ENCODE results near the gene MARCKSL1.

MARCKSL1 gene

DNA sequence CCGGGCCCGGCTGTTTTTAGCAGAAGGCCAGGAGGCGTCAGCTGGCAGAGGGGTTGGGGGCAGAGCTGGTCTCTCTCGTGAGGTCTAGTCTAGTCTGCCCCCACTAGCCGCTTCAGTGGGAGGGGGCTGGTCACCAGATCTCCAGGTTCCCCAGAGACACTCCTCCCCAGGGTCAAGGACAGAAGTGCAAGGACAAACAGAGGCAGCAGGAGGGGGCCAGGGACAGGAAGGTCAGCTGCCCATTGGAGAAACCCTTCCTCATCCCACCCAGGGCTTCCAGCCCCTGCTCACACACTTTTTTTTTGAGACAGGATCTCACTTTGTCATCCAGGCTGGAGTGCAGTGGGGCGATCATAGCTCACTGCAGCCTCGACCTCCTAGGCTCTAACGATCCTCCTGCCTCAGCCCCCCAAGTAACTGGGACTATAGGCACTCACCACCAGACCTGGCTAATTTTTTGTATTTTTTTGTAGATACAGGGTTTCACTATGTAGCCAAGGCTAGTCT is 16.3 kb upstream of the MARCKSL1 start:
- no peak for DNase-seq

DNA sequence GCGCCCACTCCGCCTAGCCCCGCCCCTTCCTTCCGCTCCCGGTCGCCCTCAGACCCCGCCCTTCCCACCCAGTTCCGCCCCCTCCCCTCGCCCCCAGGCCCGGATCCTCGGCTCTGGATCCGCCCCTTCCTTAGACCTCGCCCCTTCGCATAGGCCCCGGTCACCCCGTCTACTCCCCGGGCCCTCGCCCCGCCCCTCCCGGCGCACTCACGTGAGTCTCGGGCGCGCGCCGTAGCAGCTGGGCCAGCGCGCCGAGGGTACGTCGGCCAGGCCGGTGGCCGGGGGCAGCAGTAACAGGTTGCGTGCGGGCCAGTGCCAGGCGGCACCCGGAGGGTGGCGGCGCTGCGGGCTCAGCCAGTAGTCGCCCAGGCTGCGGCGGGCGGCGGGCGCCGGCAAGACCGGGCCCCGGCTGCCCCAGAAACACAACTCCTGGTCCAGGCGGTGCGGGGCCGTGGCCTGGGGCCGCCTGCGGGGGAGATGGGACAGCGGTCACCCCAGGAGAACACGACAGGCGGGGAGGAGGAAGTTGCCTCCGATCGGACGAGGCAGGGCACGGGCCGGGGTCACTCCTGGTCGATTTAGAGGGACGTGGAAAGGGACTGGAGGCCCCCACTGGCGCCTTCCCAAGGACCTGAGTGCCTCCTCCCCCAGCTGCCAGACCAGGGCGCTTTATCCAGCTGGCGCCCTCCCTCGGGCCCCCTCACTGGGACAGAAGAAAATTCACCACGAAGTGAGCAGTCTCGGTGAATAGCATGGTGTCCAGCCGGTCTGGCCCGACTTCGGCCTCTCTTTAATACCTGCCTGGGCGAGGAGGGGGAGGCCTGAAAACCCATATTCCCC is 15.6 kb upstream of the MARCKSL1 start:
- DNase-seq: peak; percentile 67

DNA sequence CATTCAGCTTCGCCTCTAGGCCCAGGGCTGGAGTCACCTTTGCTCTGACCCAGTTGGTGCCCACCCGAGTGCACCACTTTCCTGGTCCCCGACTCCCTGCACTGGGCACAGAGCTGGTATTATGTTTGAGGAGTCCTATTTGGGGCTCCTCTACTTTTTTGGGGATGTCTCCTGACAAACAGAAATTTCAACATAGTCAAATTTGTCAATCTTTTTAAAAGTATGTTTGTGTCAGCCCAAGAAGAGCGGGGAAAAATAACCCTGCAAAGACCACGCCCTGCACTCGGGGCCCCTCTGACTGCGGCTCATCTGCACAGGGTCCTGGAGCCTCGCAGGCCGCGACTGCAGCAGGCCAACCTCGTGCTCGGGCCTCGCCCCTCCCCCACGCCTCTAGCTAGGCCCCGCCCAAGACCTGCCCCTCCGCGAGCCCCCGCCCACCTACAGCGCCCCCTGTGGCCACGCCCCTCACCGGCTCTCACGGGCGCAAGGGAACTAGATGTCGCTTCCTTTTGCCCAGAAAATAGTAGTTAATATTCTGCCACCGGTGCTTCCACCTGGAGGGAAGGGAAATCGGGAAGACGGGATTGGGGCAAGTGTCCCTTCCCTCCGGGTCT is 14.9 kb upstream of the MARCKSL1 start:
- no peak for DNase-seq

DNA sequence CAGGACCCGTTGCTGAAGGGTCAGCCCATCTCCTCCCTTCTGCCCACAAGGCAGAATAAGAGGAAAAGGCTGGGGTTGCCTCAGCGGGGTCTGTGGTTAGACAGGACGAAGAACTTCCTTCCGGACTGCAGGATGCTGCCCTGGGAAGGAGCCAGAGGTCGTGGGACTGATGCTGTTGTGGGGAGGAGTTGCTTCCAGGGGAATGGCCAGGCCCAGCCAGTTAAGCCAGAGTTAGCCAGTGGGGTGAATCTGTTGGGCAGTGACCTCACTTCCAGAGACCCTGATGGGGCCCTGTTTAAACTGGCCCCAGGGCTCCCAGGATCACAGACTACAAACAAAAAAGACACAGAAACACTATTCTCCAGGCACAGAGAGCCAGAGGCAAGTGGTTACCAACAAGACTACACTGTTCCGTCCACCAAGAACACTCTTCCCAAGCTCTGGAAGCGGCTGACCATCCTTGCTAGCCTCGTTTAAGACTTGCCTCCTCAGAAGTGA is 13.2 kb upstream of the MARCKSL1 start:
- no peak for DNase-seq

DNA sequence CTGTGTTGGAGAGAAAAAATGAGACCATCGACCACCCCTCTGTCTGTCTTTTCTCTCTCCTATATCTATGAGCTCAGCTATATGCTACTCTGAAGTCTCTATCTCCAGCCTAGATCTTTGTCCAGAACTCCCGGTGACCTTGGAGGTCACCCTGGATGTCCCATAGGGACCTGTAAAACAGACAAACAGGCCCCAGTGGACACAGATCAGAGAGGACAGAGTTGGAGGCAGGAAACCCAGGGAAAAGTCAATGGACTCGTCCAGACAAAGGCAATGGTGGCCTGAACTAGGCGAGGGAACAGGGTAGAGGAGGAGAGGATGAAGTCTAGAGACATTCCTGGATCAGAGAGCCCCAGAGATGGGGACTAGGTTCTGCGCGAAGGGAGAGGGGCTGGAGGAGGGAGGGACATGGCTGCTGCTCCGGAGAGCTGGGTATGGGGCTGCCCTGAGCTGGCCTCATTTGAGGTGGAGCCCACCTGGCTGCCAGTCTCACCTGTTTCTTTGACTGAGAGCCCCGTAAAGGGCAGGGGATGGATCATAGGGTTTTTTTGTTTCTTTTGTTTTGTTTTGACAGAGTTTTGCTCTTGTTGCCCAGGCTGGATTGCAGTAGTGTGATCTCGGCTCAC is 10.6 kb upstream of the MARCKSL1 start:
- DNase-seq: no peak

DNA sequence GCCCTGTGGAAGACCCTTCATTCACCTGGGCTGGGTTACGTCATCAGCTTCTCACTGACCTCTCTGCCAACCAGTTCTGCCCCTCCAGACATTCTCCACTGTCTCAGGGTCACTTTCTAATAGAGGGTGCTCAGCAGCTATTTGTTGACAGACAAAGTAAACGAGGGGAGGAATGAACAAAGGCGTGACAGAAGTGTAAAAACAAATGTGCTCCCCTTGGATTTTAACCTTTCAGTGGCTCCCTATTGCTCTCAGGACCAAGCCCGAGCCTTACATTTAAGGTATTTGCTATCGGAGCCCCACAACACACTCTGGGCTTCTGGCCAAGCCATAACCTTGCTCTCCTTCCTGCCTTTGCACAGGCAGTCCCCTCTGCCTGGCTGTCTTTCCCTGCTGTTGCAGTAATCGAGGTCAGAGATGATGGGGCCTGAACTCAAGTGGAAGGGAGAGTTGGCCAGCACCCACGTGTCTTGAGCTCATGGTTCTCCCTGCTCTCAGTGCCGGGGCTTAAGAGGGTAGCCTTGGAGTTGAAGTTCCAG is 9.3 kb upstream of the MARCKSL1 start:
- no peak for DNase-seq

DNA sequence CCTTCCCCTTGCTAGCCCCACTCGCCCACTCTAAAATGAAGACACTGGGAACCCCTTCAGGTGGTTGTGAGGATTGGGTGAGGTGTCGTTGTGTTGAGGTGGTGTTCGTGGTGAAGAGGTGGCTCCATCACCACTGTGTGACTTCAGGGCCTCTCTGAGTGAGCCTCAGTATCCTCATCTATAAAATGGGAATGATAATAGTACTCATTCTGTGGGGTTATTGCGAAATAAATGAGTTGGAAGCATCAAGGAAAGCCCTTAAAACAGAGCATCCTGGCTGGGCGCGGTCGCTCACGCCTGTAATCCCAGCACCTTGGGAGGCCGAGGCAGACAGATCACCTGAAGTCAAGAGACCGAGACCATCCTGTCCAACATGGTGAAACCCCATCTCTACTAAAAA is 6.7 kb upstream of the MARCKSL1 start:
- no peak for DNase-seq

DNA sequence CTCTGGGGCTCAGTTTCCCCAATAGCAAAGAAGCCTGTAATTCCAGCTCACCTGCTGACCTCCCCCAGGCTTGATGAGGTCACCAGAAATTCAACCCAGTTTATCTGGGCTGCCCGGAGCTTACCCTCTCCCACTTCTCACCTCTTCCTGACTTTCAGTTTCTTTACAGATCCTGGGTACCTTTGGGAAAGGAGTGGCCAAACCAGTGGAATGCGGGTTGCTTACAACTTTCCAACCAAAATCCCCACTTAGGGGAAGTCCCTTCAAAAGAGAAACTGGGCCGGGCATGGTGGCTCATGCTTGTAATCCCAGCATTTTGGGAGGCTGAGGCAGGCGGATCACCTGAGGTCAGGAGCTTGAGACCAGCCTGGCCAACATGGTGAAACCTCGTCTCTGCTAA is 5.9 kb upstream of the MARCKSL1 start:
- DNase-seq: no peak

DNA sequence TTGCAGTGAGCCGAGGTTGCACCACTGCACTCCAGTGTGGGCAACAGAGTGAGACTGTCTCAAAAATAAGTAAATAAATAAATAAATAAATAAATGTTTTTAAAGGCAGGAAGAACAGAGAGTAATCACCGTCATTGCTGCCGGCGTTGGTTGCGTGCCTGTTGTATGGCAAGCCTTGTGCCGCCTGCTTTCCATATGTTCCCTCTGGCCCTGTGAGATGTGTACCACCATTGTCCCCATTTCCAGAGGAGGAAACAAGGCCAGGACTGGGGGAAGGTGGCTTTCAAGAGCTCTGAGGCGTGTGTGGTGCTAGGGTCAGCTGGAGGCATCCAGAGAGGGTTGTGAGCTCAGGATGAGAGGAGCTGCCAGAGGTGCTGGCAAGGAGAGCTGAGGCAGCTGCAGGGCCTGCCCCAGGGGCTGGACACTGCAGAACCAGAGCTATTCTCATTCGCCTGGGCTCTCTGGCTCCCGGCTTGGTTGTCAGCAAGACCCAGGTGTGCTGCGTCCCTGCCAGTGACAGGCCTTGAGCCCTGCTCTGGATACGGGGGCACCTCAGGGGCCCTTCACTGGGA is 5.2 kb upstream of the MARCKSL1 start:
- no peak for DNase-seq

DNA sequence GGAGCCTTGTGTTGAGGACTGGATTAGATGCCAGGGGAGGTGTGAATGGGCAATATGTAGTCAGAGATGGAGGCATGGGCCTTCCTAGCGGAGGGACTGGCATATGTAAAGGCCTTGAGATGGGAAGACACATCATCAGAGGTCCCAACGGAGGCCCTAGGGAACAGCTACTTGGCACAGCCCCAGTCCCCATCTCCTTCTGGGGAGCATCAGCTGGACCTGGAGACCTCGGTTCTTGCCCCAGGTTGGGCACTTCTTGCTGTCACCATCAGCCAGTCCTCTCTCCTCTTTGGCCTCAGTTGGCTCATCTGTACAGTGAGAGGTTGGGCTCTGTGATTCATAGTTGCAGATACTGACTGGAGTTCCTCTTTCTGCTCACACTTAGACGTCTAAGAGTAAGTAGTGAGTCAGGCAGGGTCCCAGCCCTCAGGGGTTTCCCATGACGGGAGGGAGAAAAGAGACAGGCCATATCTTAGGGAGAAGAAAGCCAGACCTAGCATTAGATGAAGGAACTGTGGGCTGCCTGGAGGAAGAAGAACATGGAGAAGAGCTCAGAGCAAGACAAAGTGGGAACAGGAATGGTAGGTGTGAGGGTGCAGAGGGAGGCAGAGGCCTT is 3.4 kb upstream of the MARCKSL1 start:
- no peak for DNase-seq

DNA sequence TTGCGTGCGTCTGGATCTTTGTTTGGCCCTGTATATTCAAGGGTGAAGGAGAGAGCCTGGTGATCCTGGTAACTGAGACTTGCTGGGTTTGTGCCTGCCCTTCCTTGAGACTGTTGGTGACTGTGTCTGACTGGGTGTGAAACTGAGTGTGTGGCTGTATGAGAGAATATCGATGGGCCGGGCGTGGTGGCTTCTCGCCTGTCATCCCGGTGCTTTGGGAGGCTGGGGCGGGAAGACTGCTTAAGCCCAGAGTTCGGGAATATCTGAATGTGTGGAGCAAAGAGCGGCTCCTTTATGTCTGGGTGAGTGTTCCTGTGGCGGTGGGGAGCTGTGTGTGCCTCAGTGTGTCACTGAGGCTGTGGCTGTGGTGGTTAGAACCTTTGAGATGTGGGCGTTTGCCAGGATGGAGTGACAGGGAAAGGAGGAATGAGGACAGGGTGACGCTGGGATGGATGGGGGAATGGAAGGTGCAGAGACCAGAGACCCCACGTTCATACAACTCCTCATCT is 2.7 kb upstream of the MARCKSL1 start:
- no peak for DNase-seq

DNA sequence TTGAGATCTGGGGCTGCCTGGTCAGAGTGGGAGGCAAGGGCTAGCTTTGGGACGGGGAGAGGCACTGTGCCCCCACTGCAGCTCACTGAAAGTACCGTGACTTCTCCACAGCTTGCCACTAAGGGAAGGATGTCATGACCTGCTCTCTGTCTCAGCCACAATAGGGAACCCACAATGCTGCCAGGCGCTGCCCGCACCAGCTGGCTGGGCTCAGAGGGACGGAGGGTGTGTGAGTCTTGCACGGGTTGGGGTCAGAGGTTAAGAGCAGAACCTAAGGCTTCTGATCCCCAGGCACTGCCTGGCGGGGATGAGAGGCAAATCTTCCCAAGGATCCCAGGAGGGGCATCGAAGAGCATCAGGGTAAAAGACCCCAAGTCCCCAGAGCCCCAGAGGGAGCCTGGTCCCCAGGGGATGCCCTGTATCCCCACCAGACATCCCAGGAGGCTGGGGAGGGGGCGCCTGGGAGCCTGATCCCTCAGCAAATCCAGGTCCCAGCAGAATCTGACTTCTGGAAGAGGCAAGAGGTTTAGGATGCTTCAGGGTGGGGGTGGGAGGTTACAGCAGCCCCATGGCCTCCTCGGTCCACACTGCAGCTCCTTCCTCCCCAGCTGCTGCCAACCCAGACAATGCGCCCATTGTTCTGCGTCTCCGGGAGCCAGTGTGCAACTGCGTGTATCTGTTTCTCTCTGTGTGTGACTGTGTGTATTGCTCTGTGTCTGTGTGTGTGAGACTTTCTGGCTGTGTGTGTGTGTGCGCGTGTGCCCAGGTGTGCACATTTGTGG is 2.0 kb upstream of the MARCKSL1 start:
- DNase-seq: no peak

DNA sequence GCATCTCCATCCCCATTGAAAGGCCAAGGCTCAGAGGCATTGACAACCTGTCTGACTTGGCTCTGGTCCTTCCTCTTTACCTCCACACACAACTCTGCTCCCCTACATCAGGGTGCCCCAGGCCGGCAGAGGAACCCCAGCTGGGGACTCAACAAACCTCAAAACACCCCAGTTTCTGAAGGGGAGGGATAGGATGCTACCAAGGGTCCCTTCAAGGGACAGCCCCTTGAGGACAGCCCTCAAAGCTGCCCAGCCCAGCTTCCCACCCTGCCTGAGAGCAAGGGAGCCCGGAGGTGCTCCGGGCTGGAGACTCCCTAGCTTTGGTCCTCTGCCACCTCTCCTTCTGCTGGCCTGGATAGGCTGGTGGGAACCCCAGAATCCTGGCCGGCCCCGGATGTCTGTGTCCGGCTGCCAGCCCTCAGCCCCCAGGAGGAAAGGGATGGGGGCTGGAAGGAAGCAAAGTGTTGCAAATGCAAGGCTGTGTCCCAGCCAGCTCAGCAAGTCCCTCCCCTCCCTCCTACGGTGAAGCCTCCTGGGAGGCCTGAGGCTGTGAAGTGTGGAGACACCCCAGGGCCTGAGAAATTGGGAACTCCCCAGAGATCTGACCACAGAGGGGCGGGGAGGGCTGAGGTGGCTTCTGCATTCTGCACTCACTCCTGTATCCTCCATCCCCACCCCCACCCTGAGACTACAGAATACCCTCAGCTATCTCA is 1.1 kb upstream of the MARCKSL1 start:
- DNase-seq: no peak

DNA sequence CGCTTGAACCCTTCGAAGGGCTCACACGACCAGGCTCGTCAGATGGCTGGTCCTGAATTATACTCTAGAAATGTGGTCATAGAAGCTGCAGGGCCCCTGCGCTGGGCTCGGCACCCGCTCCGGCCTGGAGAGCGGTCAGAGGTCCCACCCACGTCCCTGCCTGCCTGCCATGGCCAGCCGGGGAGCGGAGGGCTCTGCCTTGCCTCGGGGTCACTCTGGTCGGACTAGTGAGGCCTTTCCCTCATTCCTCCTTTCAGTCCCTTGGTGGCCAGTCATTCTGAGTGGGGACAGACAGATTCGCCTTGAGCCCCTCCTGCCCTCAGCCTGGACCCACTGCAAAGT is 529 bp upstream of the MARCKSL1 start:
- DNase-seq: no peak

DNA sequence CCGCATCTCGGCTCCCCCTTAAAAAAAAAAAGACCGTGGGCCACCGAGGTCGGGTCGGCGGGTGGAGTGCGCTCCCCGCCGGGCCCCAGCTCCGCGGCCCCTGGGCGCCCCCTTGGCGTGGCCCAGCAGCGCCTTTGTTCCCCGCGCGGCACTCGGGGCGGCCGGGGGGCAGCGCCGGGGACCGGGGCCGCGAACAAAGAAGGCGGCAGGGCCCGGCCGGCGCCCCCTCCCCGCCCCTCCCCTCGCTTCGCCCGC is 571 bp downstream of the MARCKSL1 start:
- no peak for DNase-seq

DNA sequence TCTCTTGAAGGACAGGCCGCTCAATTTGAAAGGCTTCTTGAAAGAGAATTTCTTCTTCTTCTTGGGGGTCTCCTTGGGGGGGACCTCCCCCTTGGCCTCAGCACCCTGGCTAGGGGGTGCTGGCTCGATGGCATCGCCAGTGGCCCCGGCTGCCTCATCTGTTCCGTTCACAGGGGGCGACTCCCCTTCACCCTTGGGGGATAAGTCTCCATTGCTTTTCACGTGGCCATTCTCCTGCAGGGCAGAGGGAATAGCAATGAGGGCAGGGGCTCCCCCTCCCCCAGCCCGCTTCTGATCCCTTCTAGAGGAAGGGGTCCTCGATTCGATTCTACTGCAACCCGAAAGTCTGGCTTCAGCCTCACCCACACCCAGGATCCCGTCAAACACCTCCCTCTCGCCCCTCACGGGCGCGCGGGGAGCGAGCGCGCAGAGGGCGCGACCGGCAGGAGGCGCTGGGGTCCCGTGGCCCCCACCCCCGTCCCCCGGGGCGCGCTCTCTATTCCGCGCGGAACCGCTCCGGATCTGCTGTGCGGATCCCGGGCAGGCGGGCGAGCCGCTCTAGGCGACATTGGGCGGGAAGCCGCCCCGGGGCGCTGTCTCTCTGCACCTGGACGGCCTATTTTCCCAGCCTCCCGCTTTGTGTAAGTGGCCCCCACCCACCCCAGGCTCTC is 1.0 kb downstream of the MARCKSL1 start:
- DNase-seq: no peak

DNA sequence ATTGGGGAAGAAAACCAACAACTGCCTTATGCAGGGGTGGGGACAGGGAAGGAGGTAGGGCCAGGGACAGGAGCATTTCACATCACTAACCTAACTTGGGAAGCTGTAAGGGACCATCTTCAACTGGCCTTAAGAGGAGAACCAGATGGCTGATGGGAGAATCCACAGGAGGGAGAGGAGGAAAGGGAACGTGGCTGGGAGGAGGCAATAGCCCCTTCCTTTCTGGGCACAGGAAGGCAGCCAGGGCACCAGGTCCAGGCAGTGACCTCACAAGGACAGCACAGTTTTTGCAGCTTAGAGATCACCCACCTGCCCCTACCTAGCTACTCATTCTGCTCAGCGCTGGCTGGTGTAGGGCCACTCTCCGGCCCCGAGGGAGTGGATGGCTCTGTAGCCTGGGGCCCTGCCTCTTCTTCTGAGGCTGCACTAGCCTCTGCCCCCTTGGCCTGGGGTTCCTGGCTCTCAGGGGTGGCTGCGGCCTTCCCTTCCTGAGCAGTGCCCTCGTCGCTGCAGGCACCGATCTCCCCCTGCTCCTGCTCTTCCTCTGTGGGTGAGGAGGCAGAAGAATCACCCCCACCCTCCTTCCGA is 1.7 kb downstream of the MARCKSL1 start:
- DNase-seq: no peak

DNA sequence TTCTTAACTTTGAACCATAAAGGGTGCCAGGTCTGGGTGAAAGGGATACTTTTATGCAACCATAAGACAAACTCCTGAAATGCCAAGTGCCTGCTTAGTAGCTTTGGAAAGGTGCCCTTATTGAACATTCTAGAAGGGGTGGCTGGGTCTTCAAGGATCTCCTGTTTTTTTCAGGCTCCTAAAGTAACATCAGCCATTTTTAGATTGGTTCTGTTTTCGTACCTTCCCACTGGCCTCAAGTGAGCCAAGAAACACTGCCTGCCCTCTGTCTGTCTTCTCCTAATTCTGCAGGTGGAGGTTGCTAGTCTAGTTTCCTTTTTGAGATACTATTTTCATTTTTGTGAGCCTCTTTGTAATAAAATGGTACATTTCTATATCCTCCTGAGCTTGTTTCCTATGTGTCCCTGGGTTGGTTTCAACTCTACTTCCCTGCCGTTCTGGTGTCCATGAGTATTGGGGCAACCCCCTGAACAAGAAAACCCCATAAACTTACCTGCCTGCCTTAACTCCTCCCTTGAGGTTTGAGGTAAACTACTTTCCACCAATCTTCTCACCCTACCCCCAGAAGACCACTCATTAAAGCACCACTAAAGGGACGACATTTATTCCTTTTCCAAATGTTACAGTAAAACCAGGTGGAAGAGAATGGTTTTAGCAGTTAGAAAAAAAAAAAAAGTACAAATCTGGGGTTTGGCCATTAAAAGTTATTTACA is 2.6 kb downstream of the MARCKSL1 start:
- DNase-seq: no peak

DNA sequence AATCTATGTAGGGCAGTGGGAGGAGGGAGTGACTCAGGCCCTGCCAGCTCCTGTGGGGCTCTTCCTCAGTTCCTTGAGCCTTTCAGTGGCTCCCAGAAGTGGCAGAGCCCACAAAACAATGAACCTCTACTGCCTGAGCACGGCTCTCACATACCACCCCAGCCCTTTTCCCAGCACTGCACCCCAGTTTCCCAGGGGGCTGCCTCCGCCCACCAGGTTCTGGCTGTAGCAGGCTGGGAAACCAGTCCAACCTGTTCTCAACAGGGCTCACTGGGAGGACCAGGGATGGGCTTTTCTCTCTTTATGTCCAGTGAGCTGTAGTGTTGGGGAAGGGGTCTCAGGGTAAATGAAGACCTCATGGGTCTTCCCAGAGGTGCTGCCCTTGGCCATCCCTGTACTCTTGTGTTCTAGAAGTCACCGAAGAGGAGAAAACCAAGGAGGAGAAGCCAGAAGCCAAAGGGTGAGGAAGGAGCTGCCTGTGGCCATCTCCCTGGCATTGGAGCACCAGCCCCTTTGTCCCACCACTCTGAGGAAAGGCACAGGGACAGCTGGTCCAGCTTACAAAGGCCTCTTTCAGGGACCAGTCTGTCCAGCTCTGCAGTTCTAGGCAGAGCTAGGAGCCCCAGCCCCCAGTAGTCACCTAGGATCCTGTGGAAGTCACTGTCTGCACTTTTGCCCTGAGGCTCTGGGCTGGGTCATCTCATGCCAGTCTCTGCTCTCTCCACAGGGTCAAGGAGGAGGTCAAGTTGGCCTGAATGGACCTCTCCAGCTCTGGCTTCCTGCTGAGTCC is 3.5 kb downstream of the MARCKSL1 start:
- no peak for DNase-seq
